ENCODE data around the gene EMILIN1.

EMILIN1 gene

GRCh38 chr2:27080603-27080936, 2.2 kb downstream of the EMILIN1 start:
- peak overlapping the region; percentile 93 for H3K4me3 ChIP-seq (replicated peaks; ENCODE audit: low read depth, low read length)
- no peak for TF ChIP-seq CTCF (IDR thresholded peaks at IDR 0.05; ENCODE audit: low read depth, low read length, missing control alignments)
- no peak for DNase-seq (ENCODE audit: extremely low read depth, low read depth)

DNA sequence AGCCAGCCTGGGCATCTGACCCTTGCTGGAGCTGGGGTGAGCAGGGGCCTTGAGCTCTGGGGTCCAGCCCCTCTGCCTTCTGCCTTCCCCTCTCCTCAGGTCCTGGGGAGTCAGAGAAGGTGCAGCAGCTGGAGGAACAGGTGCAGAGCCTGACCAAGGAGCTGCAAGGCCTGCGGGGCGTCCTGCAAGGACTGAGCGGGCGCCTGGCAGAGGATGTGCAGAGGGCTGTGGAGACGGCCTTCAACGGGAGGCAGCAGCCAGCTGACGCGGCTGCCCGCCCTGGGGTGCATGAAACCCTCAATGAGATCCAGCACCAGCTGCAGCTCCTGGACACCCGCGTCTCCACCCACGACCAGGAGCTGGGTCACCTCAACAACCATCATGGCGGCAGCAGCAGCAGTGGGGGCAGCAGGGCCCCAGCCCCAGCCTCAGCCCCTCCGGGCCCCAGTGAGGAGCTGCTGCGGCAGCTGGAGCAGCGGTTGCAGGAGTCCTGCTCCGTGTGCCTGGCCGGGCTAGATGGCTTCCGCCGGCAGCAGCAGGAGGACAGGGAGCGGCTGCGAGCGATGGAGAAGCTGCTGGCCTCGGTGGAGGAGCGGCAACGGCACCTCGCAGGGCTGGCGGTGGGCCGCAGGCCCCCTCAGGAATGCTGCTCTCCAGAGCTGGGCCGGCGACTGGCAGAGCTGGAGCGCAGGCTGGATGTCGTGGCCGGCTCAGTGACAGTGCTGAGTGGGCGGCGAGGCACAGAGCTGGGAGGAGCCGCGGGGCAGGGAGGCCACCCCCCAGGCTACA, 3.8 kb downstream of the EMILIN1 start:
- no peak overlapping the region for H3K4me3 ChIP-seq (replicated peaks; ENCODE audit: low read depth, low read length)
- TF ChIP-seq CTCF (IDR thresholded peaks at IDR 0.05; ENCODE audit: low read depth, low read length, missing control alignments), result no peak
- no peak for DNase-seq (ENCODE audit: extremely low read depth, low read depth)

DNA sequence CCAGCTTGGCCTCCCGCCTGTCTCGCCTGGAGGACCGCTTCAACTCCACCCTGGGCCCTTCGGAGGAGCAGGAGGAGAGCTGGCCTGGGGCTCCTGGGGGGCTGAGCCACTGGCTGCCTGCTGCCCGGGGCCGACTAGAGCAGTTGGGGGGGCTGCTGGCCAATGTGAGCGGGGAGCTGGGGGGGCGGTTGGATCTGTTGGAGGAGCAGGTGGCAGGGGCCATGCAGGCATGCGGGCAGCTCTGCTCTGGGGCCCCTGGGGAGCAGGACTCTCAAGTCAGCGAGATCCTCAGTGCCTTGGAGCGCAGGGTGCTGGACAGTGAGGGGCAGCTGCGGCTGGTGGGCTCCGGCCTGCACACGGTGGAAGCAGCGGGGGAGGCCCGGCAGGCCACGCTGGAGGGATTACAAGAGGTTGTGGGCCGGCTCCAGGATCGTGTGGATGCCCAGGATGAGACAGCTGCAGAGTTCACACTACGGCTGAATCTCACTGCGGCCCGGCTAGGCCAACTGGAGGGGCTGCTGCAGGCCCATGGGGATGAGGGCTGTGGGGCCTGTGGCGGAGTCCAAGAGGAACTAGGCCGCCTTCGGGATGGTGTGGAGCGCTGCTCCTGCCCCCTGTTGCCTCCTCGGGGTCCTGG, 4.5 kb downstream of the EMILIN1 start:
- DNase-seq (ENCODE audit: extremely low read depth, low read depth), result no peak
- no peak overlapping the region for H3K4me3 ChIP-seq (replicated peaks; ENCODE audit: low read depth, low read length)
- TF ChIP-seq CTCF (IDR thresholded peaks at IDR 0.05; ENCODE audit: low read depth, low read length, missing control alignments), result no peak

- no peak overlapping the region for H3K4me3 ChIP-seq (replicated peaks; ENCODE audit: low read depth, low read length)
Measured at GRCh38 chr2:27083410-27084296, 5.2 kb downstream of the EMILIN1 start.

GRCh38 chr2:27084297-27085061, 6.1 kb downstream of the EMILIN1 start:
- DNase-seq (ENCODE audit: extremely low read depth, low read depth), result no peak
- no peak for TF ChIP-seq CTCF (IDR thresholded peaks at IDR 0.05; ENCODE audit: low read depth, low read length, missing control alignments)
- no peak overlapping the region for H3K4me3 ChIP-seq (replicated peaks; ENCODE audit: low read depth, low read length)

More at GRCh38 chr2:27083410-27084296, 5.2 kb downstream of the EMILIN1 start:
- no peak for TF ChIP-seq CTCF (IDR thresholded peaks at IDR 0.05; ENCODE audit: low read depth, low read length, missing control alignments)
- DNase-seq (ENCODE audit: extremely low read depth, low read depth), result no peak

GRCh38 chr2:27085062-27085672, 6.8 kb downstream of the EMILIN1 start:
- no peak for DNase-seq (ENCODE audit: extremely low read depth, low read depth)
- no peak for TF ChIP-seq CTCF (IDR thresholded peaks at IDR 0.05; ENCODE audit: low read depth, low read length, missing control alignments)
- peak overlapping the region; percentile 39 for H3K4me3 ChIP-seq (replicated peaks; ENCODE audit: low read depth, low read length)

Measured in HFF-Myc (cell line).